ENCODE data around the gene ZCCHC7. TPM values are rescaled to one million over a fixed set of nuclear protein-coding genes. Genes with fewer than 3 reads are reported as not detected.

Gene ZCCHC7
- total and polyA plus RNA-seq, 2 experiments from 2014 or later: 29.8 to 38.8 TPM

DNA sequence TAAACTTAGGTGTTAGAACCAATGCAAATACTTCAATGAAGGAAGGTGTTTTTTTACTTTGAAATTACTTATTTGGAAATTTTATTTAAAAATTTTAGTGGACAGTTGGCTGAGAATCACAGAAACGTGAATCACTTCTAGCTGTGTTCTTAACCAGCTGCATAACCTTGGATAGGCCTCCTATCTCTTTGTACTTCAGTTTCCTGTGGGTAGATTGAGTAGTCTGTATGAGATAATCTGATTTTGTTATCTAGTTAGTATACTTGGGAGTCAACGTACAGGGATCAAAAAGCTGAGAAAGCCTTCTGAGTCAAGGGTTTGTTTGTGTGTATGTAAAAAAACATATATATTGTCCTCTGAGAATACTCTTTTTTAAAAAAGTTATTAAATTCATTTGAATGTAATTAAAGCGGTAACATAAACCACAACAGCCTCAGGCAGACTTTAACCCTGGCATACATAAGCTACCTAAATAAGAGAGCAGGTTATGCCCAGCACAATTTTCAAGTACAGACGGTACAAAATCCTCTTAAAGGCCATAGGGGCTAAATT lies 38.1 kb upstream of the ZCCHC7 start:
- H3K4me2 ChIP-seq: no peak overlapping the region
- H3K9me3 Mint-ChIP-seq: peaks cover 9% of the 10 kb centered on the region; the same call in 2 of the 3 replicates
- peaks cover 17% of the 10 kb centered on the region for H3K4me1 Mint-ChIP-seq
- peaks cover 20% of the 10 kb centered on the region for H3K27me3 Mint-ChIP-seq (ENCODE audit: insufficient read depth, low read depth, poor library complexity)
- peaks cover 12% of the 10 kb centered on the region for H3K36me3 Mint-ChIP-seq (ENCODE audit: low read depth)
- TF ChIP-seq CREB1 (CRISPR knock-in tag; IDR thresholded peaks at IDR 0.05; ENCODE audit: low read depth) (no peak), ZNF331 (CRISPR knock-in tag; IDR thresholded peaks at IDR 0.05; ENCODE audit: low read depth) (no peak), EZH2 (IDR thresholded peaks at IDR 0.05; ENCODE audit: low read depth, unreplicated experiment) (no peak), NANOG (IDR thresholded peaks at IDR 0.05; ENCODE audit: borderline replicate concordance) (no peak), EZH2phosphoT487 (IDR thresholded peaks at IDR 0.05; ENCODE audit: unreplicated experiment) (no peak), POLR2AphosphoS5 (IDR thresholded peaks at IDR 0.05; ENCODE audit: low read depth) (no peak), ZNF114 (CRISPR knock-in tag; IDR thresholded peaks at IDR 0.05) (no peak), STAT1 (IDR thresholded peaks at IDR 0.05; ENCODE audit: unreplicated experiment) (no peak), JUNB (IDR thresholded peaks at IDR 0.05; ENCODE audit: unreplicated experiment) (no peak)
- TF ChIP-seq, protein P1, sequence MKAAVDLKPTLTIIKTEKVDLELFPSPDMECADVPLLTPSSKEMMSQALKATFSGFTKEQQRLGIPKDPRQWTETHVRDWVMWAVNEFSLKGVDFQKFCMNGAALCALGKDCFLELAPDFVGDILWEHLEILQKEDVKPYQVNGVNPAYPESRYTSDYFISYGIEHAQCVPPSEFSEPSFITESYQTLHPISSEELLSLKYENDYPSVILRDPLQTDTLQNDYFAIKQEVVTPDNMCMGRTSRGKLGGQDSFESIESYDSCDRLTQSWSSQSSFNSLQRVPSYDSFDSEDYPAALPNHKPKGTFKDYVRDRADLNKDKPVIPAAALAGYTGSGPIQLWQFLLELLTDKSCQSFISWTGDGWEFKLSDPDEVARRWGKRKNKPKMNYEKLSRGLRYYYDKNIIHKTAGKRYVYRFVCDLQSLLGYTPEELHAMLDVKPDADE (IDR thresholded peaks at IDR 0.05): no peak
- TF ChIP-seq, protein P2, sequence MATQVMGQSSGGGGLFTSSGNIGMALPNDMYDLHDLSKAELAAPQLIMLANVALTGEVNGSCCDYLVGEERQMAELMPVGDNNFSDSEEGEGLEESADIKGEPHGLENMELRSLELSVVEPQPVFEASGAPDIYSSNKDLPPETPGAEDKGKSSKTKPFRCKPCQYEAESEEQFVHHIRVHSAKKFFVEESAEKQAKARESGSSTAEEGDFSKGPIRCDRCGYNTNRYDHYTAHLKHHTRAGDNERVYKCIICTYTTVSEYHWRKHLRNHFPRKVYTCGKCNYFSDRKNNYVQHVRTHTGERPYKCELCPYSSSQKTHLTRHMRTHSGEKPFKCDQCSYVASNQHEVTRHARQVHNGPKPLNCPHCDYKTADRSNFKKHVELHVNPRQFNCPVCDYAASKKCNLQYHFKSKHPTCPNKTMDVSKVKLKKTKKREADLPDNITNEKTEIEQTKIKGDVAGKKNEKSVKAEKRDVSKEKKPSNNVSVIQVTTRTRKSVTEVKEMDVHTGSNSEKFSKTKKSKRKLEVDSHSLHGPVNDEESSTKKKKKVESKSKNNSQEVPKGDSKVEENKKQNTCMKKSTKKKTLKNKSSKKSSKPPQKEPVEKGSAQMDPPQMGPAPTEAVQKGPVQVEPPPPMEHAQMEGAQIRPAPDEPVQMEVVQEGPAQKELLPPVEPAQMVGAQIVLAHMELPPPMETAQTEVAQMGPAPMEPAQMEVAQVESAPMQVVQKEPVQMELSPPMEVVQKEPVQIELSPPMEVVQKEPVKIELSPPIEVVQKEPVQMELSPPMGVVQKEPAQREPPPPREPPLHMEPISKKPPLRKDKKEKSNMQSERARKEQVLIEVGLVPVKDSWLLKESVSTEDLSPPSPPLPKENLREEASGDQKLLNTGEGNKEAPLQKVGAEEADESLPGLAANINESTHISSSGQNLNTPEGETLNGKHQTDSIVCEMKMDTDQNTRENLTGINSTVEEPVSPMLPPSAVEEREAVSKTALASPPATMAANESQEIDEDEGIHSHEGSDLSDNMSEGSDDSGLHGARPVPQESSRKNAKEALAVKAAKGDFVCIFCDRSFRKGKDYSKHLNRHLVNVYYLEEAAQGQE (IDR thresholded peaks at IDR 0.05; ENCODE audit: unreplicated experiment): no peak
- TF ChIP-seq, protein P3, sequence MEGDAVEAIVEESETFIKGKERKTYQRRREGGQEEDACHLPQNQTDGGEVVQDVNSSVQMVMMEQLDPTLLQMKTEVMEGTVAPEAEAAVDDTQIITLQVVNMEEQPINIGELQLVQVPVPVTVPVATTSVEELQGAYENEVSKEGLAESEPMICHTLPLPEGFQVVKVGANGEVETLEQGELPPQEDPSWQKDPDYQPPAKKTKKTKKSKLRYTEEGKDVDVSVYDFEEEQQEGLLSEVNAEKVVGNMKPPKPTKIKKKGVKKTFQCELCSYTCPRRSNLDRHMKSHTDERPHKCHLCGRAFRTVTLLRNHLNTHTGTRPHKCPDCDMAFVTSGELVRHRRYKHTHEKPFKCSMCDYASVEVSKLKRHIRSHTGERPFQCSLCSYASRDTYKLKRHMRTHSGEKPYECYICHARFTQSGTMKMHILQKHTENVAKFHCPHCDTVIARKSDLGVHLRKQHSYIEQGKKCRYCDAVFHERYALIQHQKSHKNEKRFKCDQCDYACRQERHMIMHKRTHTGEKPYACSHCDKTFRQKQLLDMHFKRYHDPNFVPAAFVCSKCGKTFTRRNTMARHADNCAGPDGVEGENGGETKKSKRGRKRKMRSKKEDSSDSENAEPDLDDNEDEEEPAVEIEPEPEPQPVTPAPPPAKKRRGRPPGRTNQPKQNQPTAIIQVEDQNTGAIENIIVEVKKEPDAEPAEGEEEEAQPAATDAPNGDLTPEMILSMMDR (conservative IDR thresholded peaks at IDR 0.05; ENCODE audit: low read depth in 2 of 2): no peak
- TF ChIP-seq, protein P4, sequence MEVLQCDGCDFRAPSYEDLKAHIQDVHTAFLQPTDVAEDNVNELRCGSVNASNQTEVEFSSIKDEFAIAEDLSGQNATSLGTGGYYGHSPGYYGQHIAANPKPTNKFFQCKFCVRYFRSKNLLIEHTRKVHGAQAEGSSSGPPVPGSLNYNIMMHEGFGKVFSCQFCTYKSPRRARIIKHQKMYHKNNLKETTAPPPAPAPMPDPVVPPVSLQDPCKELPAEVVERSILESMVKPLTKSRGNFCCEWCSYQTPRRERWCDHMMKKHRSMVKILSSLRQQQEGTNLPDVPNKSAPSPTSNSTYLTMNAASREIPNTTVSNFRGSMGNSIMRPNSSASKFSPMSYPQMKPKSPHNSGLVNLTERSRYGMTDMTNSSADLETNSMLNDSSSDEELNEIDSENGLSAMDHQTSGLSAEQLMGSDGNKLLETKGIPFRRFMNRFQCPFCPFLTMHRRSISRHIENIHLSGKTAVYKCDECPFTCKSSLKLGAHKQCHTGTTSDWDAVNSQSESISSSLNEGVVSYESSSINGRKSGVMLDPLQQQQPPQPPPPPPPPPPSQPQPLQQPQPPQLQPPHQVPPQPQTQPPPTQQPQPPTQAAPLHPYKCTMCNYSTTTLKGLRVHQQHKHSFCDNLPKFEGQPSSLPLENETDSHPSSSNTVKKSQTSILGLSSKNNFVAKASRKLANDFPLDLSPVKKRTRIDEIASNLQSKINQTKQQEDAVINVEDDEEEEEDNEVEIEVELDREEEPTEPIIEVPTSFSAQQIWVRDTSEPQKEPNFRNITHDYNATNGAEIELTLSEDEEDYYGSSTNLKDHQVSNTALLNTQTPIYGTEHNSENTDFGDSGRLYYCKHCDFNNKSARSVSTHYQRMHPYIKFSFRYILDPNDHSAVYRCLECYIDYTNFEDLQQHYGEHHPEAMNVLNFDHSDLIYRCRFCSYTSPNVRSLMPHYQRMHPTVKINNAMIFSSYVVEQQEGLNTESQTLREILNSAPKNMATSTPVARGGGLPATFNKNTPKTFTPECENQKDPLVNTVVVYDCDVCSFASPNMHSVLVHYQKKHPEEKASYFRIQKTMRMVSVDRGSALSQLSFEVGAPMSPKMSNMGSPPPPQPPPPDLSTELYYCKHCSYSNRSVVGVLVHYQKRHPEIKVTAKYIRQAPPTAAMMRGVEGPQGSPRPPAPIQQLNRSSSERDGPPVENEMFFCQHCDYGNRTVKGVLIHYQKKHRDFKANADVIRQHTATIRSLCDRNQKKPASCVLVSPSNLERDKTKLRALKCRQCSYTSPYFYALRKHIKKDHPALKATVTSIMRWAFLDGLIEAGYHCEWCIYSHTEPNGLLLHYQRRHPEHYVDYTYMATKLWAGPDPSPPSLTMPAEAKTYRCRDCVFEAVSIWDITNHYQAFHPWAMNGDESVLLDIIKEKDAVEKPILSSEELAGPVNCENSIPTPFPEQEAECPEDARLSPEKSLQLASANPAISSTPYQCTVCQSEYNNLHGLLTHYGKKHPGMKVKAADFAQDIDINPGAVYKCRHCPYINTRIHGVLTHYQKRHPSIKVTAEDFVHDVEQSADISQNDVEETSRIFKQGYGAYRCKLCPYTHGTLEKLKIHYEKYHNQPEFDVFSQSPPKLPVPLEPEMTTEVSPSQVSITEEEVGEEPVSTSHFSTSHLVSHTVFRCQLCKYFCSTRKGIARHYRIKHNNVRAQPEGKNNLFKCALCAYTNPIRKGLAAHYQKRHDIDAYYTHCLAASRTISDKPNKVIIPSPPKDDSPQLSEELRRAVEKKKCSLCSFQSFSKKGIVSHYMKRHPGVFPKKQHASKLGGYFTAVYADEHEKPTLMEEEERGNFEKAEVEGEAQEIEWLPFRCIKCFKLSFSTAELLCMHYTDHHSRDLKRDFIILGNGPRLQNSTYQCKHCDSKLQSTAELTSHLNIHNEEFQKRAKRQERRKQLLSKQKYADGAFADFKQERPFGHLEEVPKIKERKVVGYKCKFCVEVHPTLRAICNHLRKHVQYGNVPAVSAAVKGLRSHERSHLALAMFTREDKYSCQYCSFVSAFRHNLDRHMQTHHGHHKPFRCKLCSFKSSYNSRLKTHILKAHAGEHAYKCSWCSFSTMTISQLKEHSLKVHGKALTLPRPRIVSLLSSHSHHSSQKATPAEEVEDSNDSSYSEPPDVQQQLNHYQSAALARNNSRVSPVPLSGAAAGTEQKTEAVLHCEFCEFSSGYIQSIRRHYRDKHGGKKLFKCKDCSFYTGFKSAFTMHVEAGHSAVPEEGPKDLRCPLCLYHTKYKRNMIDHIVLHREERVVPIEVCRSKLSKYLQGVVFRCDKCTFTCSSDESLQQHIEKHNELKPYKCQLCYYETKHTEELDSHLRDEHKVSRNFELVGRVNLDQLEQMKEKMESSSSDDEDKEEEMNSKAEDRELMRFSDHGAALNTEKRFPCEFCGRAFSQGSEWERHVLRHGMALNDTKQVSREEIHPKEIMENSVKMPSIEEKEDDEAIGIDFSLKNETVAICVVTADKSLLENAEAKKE (CRISPR knock-in tag; IDR thresholded peaks at IDR 0.05): no peak
- no peak for DNase-seq (ENCODE audit: low spot score)
- H3K27me3 ChIP-seq (ENCODE audit: insufficient read depth): peaks cover 13% of the 10 kb centered on the region
- no peak overlapping the region for H3K4me3 ChIP-seq
- no peak overlapping the region for H3K27ac Mint-ChIP-seq
- H3K4me3 Mint-ChIP-seq: no peak overlapping the region
- ATAC-seq: no peak
- no peaks in the 10 kb centered on the region for H3K9me2 ChIP-seq (ENCODE audit: insufficient read depth)
- H3K79me2 ChIP-seq (replicated peaks; ENCODE audit: insufficient read depth): peaks cover 57% of the 10 kb centered on the region
- H3K36me3 ChIP-seq (ENCODE audit: insufficient read depth): no peaks in the 10 kb centered on the region
- H2AFZ ChIP-seq: no peak overlapping the region
- H4K20me1 ChIP-seq (replicated peaks; ENCODE audit: insufficient read depth): peaks cover 13% of the 10 kb centered on the region
- peaks cover 21% of the 10 kb centered on the region; the same call in 1 of the 2 replicates for H3K4me1 ChIP-seq (ENCODE audit: insufficient read depth)
- H3F3A ChIP-seq (replicated peaks; ENCODE audit: low read depth): no peaks in the 10 kb centered on the region
- no peak overlapping the region for H3K27ac ChIP-seq (ENCODE audit: low read depth)
